Esophagus muscularis mucosa (tissue), 4 donors: ENCODE measurements around the gene ANKRD36C.
"Not testable (repeated sequence)": the region's sequence is repeated elsewhere in the genome, so short reads cannot be mapped to it uniquely, and the experiment has no call there.

Experiments
- EP300 ChIP-seq: sonication (generic); formaldehyde crosslinking; IDR thresholded peaks from one replicate; pipeline ENCODE4 v1.6.1; 2017; ENCODE audit warnings: antibody characterized with exemption
- POLR2A ChIP-seq: fragments of 450-650 bp; IDR thresholded peaks from one replicate; pipeline ENCODE4 v1.6.1; 2017; ENCODE audit warnings: antibody characterized with exemption, moderate library complexity, mild to moderate bottlenecking, low read depth
- POLR2AphosphoS5 ChIP-seq, 2 donors: sonication (generic); formaldehyde crosslinking; IDR thresholded peaks; one replicate each; pipeline ENCODE4 v1.6.1; 2017; ENCODE audit warnings: antibody characterized with exemption in 2 of 2
- TF ChIP-seq, protein P1 (sequence below), 3 experiments: fragments of 200-600 bp in 2 of 3; fragments of 450-650 bp in 1 of 3; sonication (generic) in 2 of 3; IDR thresholded peaks; one replicate each; pipeline ENCODE4 v1.5.1; 2017 to 2019; ENCODE audit warnings: antibody characterized with exemption in 3 of 3, mild to moderate bottlenecking in 2 of 3, moderate library complexity in 1 of 3

DNA sequence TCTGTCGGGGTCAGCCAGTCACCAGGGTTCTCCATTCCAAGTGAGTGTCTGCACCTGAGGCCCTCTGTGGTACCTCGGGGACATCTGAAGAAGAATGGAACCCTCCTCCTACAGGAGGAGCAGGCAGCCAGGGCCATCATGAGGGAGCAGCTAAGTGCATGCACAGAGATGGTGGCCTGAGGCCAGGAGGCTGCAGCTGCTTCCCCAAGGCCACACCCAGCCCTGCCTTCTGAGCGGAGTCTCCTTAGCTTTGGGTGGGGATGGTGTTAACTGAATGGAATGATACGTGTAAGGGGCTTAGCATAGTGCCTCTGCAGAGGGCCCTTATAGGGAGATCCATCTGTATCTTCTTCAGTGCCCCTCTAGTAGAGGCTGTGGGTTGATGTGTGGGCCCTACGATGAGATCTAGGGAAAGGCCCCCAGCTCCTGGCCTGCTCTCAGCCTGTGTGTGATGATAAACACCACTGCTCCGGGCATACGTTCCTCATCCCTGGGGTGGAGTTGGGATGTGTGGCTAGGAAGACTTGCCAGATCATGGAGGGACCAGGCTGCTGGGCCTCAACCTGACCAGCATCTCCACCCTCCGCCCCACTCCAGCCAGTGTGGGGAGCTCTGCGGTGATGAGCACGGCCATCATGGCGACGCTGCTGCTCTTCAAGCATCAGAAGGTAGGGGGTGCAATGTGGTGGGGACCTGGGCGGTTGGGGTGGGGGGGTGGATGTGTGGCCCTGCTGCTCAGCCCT, 192.3 kb downstream of the ANKRD36C start:
- not testable (repeated sequence) for TF ChIP-seq POLR2AphosphoS5 (IDR thresholded peaks at IDR 0.05); POLR2A; EP300
- TF ChIP-seq, protein P1, sequence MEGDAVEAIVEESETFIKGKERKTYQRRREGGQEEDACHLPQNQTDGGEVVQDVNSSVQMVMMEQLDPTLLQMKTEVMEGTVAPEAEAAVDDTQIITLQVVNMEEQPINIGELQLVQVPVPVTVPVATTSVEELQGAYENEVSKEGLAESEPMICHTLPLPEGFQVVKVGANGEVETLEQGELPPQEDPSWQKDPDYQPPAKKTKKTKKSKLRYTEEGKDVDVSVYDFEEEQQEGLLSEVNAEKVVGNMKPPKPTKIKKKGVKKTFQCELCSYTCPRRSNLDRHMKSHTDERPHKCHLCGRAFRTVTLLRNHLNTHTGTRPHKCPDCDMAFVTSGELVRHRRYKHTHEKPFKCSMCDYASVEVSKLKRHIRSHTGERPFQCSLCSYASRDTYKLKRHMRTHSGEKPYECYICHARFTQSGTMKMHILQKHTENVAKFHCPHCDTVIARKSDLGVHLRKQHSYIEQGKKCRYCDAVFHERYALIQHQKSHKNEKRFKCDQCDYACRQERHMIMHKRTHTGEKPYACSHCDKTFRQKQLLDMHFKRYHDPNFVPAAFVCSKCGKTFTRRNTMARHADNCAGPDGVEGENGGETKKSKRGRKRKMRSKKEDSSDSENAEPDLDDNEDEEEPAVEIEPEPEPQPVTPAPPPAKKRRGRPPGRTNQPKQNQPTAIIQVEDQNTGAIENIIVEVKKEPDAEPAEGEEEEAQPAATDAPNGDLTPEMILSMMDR (IDR thresholded peaks at IDR 0.05) = not testable (repeated sequence)
